Measurements from ENCODE around the gene ARF1. TPM values are rescaled to one million over a fixed set of nuclear protein-coding genes. Genes with fewer than 3 reads are reported as not detected.

ARF1 gene
- total and polyA plus RNA-seq, 2 of the 8 experiments (the other 6 are each of a cell fraction or from before 2014, with no cell fraction given) = 265 to 471 TPM

DNA sequence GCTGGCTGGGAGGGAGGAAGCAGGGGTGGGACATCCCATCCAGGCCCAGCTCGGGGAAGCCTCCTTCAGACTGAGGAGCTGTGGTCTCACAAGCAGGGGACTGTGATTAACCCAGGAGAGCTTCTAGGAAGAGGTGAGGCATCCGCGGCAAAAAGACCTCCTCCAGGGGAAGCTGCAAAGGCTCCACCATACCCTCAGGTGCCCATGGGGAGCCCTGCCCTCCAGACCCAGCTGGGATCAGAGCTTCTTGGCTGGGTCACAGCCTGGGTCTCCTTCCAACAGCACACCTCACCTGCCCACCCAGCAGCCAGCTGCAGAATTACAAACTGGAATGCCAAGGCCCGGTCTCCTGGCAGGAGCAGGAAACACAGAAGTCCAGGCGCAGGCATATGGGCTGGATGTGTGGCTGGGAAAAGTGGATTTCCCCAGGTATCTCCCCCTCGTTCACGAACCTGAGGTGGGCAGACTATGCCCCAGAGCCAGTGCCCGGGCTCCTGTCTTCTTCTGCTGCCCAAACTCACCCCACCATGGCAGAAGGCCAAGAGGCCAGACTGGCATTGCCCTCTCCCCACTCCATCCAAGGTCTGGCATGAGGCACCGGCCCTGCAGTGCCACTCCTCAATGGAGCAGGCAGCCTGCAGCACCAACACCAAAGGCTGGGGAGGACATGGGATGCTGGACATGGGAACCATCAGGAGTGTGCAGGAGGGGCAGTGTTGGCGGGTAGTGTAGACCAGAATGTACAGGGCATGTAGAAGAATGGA lies 15.4 kb upstream of the ARF1 start:
- H3K79me1 ChIP-seq (ENCODE audit: low read depth, low read length) = no peaks in the 10 kb centered on the region
- no peak overlapping the region for H3K18ac ChIP-seq (ENCODE audit: extremely low read depth, low read length)
- H2BK5ac ChIP-seq (ENCODE audit: low read depth, low read length) = no peak overlapping the region
- H3K23me2 ChIP-seq (ENCODE audit: low read depth, low read length) = peaks cover 23% of the 10 kb centered on the region; the same call in 1 of the 2 replicates
- no peak overlapping the region for H2BK15ac ChIP-seq (ENCODE audit: low read length)
- DNase-seq (ENCODE audit: low read depth in 1 of 2, low spot score in 2 of 2) = no peak
- no peak overlapping the region for H4K8ac ChIP-seq (ENCODE audit: extremely low read depth, insufficient read depth, low read length)
- peaks cover 3 to 5% of the 10 kb centered on the region in 2 experiments for H4K20me1 ChIP-seq (replicated peaks in 1 of 2; ENCODE audit: control insufficient read depth in 1 of 2, insufficient read depth in 2 of 2, low read length in 2 of 2)
- H3K56ac ChIP-seq (replicated peaks; ENCODE audit: insufficient read length, low read depth, low read length) = no peak overlapping the region
- H3K36me3 ChIP-seq (ENCODE audit: control insufficient read depth in 2 of 4, insufficient read depth in 4 of 4, low read length in 3 of 4) = no peaks in the 10 kb centered on the region
- no peak overlapping the region for H3K14ac ChIP-seq (ENCODE audit: insufficient read length)
- H3K4me2 ChIP-seq (ENCODE audit: insufficient read depth in 1 of 2, low read depth in 2 of 2, low read length in 2 of 2) = no peak overlapping the region
- no peak overlapping the region for H2AK5ac ChIP-seq (ENCODE audit: low read depth, low read length)
- no peak overlapping the region for H3K23ac ChIP-seq (ENCODE audit: insufficient read length)
- H3K4me1 ChIP-seq (replicated peaks in 1 of 4; ENCODE audit: control insufficient read depth in 3 of 4, insufficient read depth in 4 of 4, low read length in 3 of 4) = peaks cover 0 to 3% (median 0%) of the 10 kb centered on the region in 4 experiments; a peak in 1 of 7 replicates
- no peak overlapping the region for H3K4me3 ChIP-seq (ENCODE audit: extremely low read depth in 1 of 4, insufficient read depth in 2 of 4, low read depth in 3 of 4, low read length in 4 of 4)
- CTCF ChIA-PET (ENCODE audit: partially characterized antibody) = interaction anchor here (0.8 to 14.1 kb wide), 3 partner anchors 10 to 65 kb away, joined by 3 to 197 read pairs (median 3); partner anchors contain the start of gene WNT3A
- POLR2A ChIA-PET (ENCODE audit: partially characterized antibody) = interaction anchor here (1.4 kb wide), 1 partner anchor 15 kb away, joined by 4 read pairs; the partner anchor contains the start of gene ARF1
- H4K91ac ChIP-seq (replicated peaks; ENCODE audit: insufficient read length, low read length) = no peak overlapping the region
- H3K27ac ChIP-seq (ENCODE audit: low read depth, low read length) = no peak overlapping the region
- no peak overlapping the region for H2AFZ ChIP-seq (ENCODE audit: low read length)
- peaks cover 19 to 86% (median 80%) of the 10 kb centered on the region in 4 experiments for H3K27me3 ChIP-seq (replicated peaks in 1 of 4; ENCODE audit: control insufficient read depth in 3 of 4, extremely low read depth in 1 of 4, insufficient read depth in 3 of 4, low read length in 3 of 4)
- H3K9ac ChIP-seq (replicated peaks in 1 of 4; ENCODE audit: extremely low read depth in 1 of 4, low read depth in 3 of 4, low read length in 3 of 4) = no peak overlapping the region
- no peak overlapping the region for H2BK120ac ChIP-seq (replicated peaks; ENCODE audit: low read depth, low read length)
- no peak for FAIRE-seq
- no peaks in the 10 kb centered on the region for H3K79me2 ChIP-seq (ENCODE audit: control insufficient read depth in 1 of 2, insufficient read depth in 2 of 2, low read length in 2 of 2)
- 65% methylated on average over 8 of the region's 10 CpGs; no CpG with 5 or more reads in 1 of the 2 experiments for WGBS, 2 experiments (ENCODE audit: extremely low coverage in 1 of 2, insufficient coverage in 1 of 2, insufficient read length in 1 of 2, insufficient replicate concordance in 2 of 2, low coverage in 1 of 2, low lambda C conversion rate in 2 of 2, missing lambda C conversion rate in 1 of 2)
- no peak overlapping the region for H2BK12ac ChIP-seq (ENCODE audit: low read depth, low read length)
- H4K5ac ChIP-seq (ENCODE audit: insufficient read length, low read depth, low read length) = no peak overlapping the region
- H3K9me3 ChIP-seq (ENCODE audit: insufficient read depth in 2 of 2, low read depth in 1 of 2, low read length in 1 of 2) = no peaks in the 10 kb centered on the region
- no peak overlapping the region for H3K4ac ChIP-seq (replicated peaks; ENCODE audit: insufficient read length, low read depth, low read length)
- H2BK20ac ChIP-seq (ENCODE audit: low read length) = no peak overlapping the region
- no peak for TF ChIP-seq POLR2A (IDR thresholded peaks at IDR 0.05; ENCODE audit: control extremely low read depth in 1 of 2, low read depth in 2 of 2, low read length in 2 of 2)
- TF ChIP-seq BCL11A (IDR thresholded peaks at IDR 0.05; ENCODE audit: low read depth in 2 of 2, low read length in 2 of 2) = no peak
- TF ChIP-seq, protein P1, sequence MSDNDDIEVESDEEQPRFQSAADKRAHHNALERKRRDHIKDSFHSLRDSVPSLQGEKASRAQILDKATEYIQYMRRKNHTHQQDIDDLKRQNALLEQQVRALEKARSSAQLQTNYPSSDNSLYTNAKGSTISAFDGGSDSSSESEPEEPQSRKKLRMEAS (IDR thresholded peaks at IDR 0.05) = no peak
- no peak for TF ChIP-seq GABPA (IDR thresholded peaks at IDR 0.05; ENCODE audit: borderline replicate concordance, insufficient read depth, low read length)
- TF ChIP-seq, protein P2, sequence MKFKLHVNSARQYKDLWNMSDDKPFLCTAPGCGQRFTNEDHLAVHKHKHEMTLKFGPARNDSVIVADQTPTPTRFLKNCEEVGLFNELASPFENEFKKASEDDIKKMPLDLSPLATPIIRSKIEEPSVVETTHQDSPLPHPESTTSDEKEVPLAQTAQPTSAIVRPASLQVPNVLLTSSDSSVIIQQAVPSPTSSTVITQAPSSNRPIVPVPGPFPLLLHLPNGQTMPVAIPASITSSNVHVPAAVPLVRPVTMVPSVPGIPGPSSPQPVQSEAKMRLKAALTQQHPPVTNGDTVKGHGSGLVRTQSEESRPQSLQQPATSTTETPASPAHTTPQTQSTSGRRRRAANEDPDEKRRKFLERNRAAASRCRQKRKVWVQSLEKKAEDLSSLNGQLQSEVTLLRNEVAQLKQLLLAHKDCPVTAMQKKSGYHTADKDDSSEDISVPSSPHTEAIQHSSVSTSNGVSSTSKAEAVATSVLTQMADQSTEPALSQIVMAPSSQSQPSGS (IDR thresholded peaks at IDR 0.05; ENCODE audit: low read length) = no peak
- no peak for TF ChIP-seq BRCA1 (IDR thresholded peaks at IDR 0.05; ENCODE audit: low read depth, low read length)
- TF ChIP-seq PHF8 (conservative IDR thresholded peaks at IDR 0.05; ENCODE audit: low read depth, low read length) = no peak
- TF ChIP-seq HDAC6 (IDR thresholded peaks at IDR 0.05; ENCODE audit: low read depth, low read length) = no peak
